H1 (cell line): ENCODE results near the gene SEMA6D. TPM values are rescaled to one million over a fixed set of nuclear protein-coding genes. Genes with fewer than 3 reads are reported as not detected.

Source experiments
- RAD21 ChIP-seq, 2 experiments: IDR thresholded peaks in 1 of 2; conservative IDR thresholded peaks in 1 of 2; 2 replicates each; pipeline ENCODE4 v1.6.1; 2011; ENCODE audit warnings: low read depth in 2 of 2, low read length in 2 of 2, improper control_type of control experiment in 1 of 2, inconsistent platforms in 1 of 2, mild to moderate bottlenecking in 1 of 2, moderate library complexity in 1 of 2
- RFX5 ChIP-seq: IDR thresholded peaks from 2 replicates; pipeline ENCODE4 v1.6.1; 2011; ENCODE audit warnings: low read depth, low read length, improper control_type of control experiment, borderline replicate concordance
- polyA plus RNA-seq, 7 experiments: library from polyadenylated mRNA; depleted of rRNA in 3 of 7; stranded (reverse) in 5 of 7; unstranded in 2 of 7; fragments of >200 nt in 5 of 7; fragments of 200-250 nt in 2 of 7; gene quantifications; 1 replicate in 5 of 7; 2 replicates in 1 of 7; 4 replicates in 1 of 7; pipeline versions ENCODE4 v1.2.1 to v1.2.3, GENCODE V29; 2011 to 2013; ENCODE audit warnings: missing spikeins in 2 of 7, mixed read lengths in 2 of 7
- total RNA-seq: library from RNA; stranded (reverse); fragmentation: NEBNext Ultra II Directional; extraction: Animal tissue kit (Norgen Biotek cat#: 25700); gene quantifications from 2 replicates; pipeline ENCODE4 v1.2.1, GENCODE V29; 2021
- TF ChIP-seq, protein P1 (sequence below): IDR thresholded peaks from 2 replicates; pipeline ENCODE4 v1.6.1; 2012; ENCODE audit warnings: low read length, inconsistent platforms

SEMA6D gene
- total and polyA plus RNA-seq, 2 of the 8 experiments (the other 6 are each of a cell fraction or from before 2014, with no cell fraction given) = 2.2 to 3.8 TPM

DNA sequence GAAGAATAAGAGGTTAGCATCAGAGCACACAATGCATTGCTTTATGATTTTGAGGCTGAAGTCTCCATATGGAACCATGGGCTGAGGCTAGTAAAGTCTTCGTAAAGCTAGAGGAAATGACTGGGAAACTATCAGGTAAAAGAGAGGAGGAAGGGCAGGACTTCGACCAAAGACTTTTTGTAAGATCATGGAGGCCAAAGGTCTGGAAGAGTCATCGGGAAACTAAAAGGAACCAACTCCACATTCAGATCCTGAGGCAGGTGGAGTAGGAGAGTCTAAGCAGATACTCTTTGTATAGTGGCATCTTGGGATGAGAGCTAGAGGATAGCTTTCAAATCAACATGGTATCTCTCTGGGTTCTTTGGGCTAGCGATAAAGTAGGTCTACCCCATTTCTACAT is 36.3 kb downstream of the SEMA6D start (continued):
- TF ChIP-seq, protein P1, sequence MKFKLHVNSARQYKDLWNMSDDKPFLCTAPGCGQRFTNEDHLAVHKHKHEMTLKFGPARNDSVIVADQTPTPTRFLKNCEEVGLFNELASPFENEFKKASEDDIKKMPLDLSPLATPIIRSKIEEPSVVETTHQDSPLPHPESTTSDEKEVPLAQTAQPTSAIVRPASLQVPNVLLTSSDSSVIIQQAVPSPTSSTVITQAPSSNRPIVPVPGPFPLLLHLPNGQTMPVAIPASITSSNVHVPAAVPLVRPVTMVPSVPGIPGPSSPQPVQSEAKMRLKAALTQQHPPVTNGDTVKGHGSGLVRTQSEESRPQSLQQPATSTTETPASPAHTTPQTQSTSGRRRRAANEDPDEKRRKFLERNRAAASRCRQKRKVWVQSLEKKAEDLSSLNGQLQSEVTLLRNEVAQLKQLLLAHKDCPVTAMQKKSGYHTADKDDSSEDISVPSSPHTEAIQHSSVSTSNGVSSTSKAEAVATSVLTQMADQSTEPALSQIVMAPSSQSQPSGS = no peak
- TF ChIP-seq RAD21 (IDR thresholded peaks at IDR 0.05 in 1 of 2, conservative IDR thresholded peaks at IDR 0.05 in 1 of 2; ENCODE audit: low read depth in 2 of 2, low read length in 2 of 2) (no peak), RFX5 (no peak)
